Tibial artery (tissue), 4 donors: ENCODE measurements around the gene UBR1.
"Not testable (repeated sequence)": the region's sequence is repeated elsewhere in the genome, so short reads cannot be mapped to it uniquely, and the experiment has no call there.

Experiments used
- DNase-seq, 2 donors: peaks; one replicate each; pipeline ENCODE4 v3.0.0-alpha.2; 2019
- H3K27ac ChIP-seq, 2 donors: fragments of 200-600 bp; sonication (generic) in 1 of 2; 1 replicate in 1 of 2; 2 replicates in 1 of 2; pipeline ENCODE4 v1.5.1; 2018 to 2019; ENCODE audit warnings: mild to moderate bottlenecking in 1 of 2
- H3K27me3 ChIP-seq, 2 donors: fragments of 200-600 bp; sonication (generic) in 1 of 2; one replicate each; pipeline versions ENCODE4 v1.5.1 to v1.6.0; 2016 to 2019
- H3K36me3 ChIP-seq, 3 donors: fragments of 200-600 bp; sonication (generic) in 2 of 3; one replicate each; pipeline ENCODE4 v1.5.1; 2016 to 2019; ENCODE audit warnings: mild to moderate bottlenecking in 2 of 3
- H3K4me1 ChIP-seq, 4 donors: fragments of 200-600 bp; sonication (generic) in 2 of 4; 1 replicate in 3 of 4; 2 replicates in 1 of 4; pipeline ENCODE4 v1.5.1; 2016 to 2019
- H3K4me3 ChIP-seq, 2 donors: fragments of 200-600 bp; sonication (generic) in 1 of 2; 1 replicate in 1 of 2; 2 replicates in 1 of 2; pipeline ENCODE4 v1.5.1; 2018 to 2019; ENCODE audit warnings: mild to moderate bottlenecking in 2 of 2
- H3K9me3 ChIP-seq, 3 donors: fragments of 200-600 bp; sonication (generic) in 1 of 3; one replicate each; pipeline ENCODE4 v1.5.1; 2016 to 2019
- CTCF ChIP-seq, 2 experiments: fragments of 200-600 bp in 1 of 2; fragments of 450-650 bp in 1 of 2; IDR thresholded peaks; one replicate each; pipeline ENCODE4 v1.5.1; 2017 to 2019; ENCODE audit warnings: antibody characterized with exemption in 2 of 2, mild to moderate bottlenecking in 1 of 2, moderate library complexity in 1 of 2
- intact Hi-C: fragments of 100-400 bp; cut with DNase I; formaldehyde crosslinking; loops from one replicate; pipeline ENCODE4 v1.15.0; 2023; ENCODE audit warnings: low total_unique reads

UBR1 gene

DNA sequence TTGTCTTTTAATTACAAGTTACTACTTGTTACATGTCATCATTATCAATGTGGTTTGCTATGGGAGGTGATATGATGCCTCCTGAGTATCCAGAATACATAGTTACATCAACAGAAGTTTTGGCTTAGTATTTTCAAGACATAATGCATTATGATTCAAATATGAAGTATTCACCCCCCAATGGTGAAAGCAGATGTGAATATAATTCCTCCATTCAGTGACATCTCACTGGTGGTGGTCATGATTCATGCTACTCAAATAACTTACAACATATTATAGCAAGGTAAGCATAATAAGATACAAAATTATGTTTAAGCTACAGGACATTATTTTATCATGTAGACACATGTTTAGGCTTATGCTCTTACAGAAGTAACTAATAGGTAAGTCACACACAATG, 150.3 kb downstream of the UBR1 start:
- no peak for TF ChIP-seq CTCF (IDR thresholded peaks at IDR 0.05)
- H3K36me3 ChIP-seq = peaks cover 77 to 96% (median 93%) of the 10 kb centered on the region in 3 donors

DNA sequence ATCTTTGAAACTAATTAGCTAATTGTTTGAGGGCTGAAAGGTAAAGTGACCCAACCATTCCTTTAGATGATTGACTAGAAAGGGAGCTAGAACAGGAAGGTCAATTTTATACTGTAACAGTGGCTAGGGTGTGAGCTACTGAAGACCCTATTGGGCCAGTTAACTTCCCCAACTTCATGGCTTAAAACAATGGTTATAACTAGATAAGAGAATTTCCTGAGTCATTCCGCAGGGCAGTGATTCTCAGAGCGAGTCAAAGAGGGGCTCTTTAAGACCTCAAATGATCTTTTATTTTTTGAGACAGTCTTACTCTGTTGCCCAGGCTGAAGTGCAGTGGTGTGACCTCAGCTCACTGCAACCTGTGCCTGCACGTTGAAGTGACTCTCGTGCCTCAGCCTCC, 151.5 kb downstream of the UBR1 start:
- H3K9me3 ChIP-seq = no peaks in the 10 kb centered on the region
- no peak overlapping the region for H3K4me3 ChIP-seq
- no peaks in the 10 kb centered on the region for H3K27me3 ChIP-seq
- TF ChIP-seq CTCF (IDR thresholded peaks at IDR 0.05) = no peak
- intact Hi-C loops = no loop called here
- peaks cover 0 to 4% (median 0%) of the 10 kb centered on the region in 4 donors for H3K4me1 ChIP-seq
- H3K27ac ChIP-seq = no peak overlapping the region
- peaks cover 77 to 96% (median 93%) of the 10 kb centered on the region in 3 donors for H3K36me3 ChIP-seq
- no peak for DNase-seq

More for the DNA sequence above, 150.3 kb downstream of the UBR1 start:
- Histone ChIP-seq H3K27me3 (no peaks in the 10 kb centered on the region), H3K9me3 (no peaks in the 10 kb centered on the region), H3K4me3 (no peak overlapping the region), H3K27ac (no peak overlapping the region), H3K4me1 (peaks cover 0 to 4% (median 0%) of the 10 kb centered on the region in 4 donors)
- DNase-seq = no peak
- intact Hi-C loops = no loop called here

GRCh38 chr15:42948898-42949297, 156.9 kb downstream of the UBR1 start:
- H3K27ac ChIP-seq, intact Hi-C loops, H3K9me3 ChIP-seq, H3K4me1 ChIP-seq, DNase-seq, H3K4me3 ChIP-seq, H3K27me3 ChIP-seq: not testable (repeated sequence)
- peaks cover 72 to 80% (median 78%) of the 10 kb centered on the region in 3 donors for H3K36me3 ChIP-seq

GRCh38 chr15:42940527-42940926, 165.3 kb downstream of the UBR1 start:
- intact Hi-C loops = no loop called here
- no peak for TF ChIP-seq CTCF (IDR thresholded peaks at IDR 0.05)

GRCh38 chr15:42939841-42940240, 166.0 kb downstream of the UBR1 start:
- Histone ChIP-seq H3K27me3 (no peaks in the 10 kb centered on the region), H3K36me3 (peaks cover 10 to 24% (median 19%) of the 10 kb centered on the region in 3 donors), H3K27ac (no peak overlapping the region), H3K4me3 (no peak overlapping the region), H3K4me1 (no peaks in the 10 kb centered on the region), H3K9me3 (no peaks in the 10 kb centered on the region)
- intact Hi-C loops = no loop called here
- TF ChIP-seq CTCF (IDR thresholded peaks at IDR 0.05) = no peak
- no peak for DNase-seq

More at GRCh38 chr15:42940527-42940926, 165.3 kb downstream of the UBR1 start:
- Histone ChIP-seq H3K4me1 (no peaks in the 10 kb centered on the region), H3K27me3 (no peaks in the 10 kb centered on the region), H3K9me3 (no peaks in the 10 kb centered on the region), H3K27ac (no peak overlapping the region), H3K36me3 (peaks cover 16 to 31% (median 25%) of the 10 kb centered on the region in 3 donors), H3K4me3 (no peak overlapping the region)
- DNase-seq = no peak

DNA sequence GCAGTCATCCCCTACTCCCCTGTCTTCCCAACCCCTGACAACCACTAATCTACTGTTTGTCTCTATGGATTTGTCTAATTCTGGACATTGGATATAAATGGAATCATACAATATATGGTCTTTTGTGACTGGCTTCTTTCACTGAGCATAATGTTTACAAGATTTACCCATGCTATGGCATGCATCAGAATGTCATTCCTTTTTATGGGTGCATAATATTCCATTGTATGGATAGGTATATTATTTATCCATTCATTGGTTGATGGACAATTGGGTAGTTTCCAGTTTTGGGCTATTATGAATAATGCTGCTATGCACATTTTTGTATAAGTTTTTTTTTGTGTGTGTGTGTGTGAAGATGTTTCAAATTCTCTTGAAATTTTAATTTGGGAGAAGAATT, 168.7 kb downstream of the UBR1 start:
- no peak for TF ChIP-seq CTCF (IDR thresholded peaks at IDR 0.05)
- no peaks in the 10 kb centered on the region for H3K9me3 ChIP-seq
- no peak for DNase-seq
- H3K27ac ChIP-seq = no peak overlapping the region
- H3K36me3 ChIP-seq = no peaks in the 10 kb centered on the region
- H3K4me1 ChIP-seq = peaks cover 0 to 10% (median 0%) of the 10 kb centered on the region in 4 donors
- H3K4me3 ChIP-seq = no peak overlapping the region
- intact Hi-C loops = no loop called here
- no peaks in the 10 kb centered on the region for H3K27me3 ChIP-seq
